Measurements from ENCODE around the gene GRIA3. TPM values are rescaled to one million over a fixed set of nuclear protein-coding genes. Genes with fewer than 3 reads are reported as not detected.

Gene GRIA3
- 2.2 TPM for polyA plus RNA-seq (2013, experiment 1 of 2)
- polyA plus RNA-seq (2013, experiment 2 of 2), result 2.4 TPM

GRCh38 chrX:123184219-123184865 lies at the start of gene GRIA3:
GRIA3 (plus strand) TSS chrX:123184278; CDS start chrX:123184536, 258 bp downstream.
- no peak within 1 kb of the TSS for H2BK15ac ChIP-seq (replicated peaks; ENCODE audit: low read depth)
- H2BK5ac ChIP-seq (ENCODE audit: low read length), result no peak within 1 kb of the TSS
- H3K56ac ChIP-seq (ENCODE audit: low read length), result peak within 1 kb of the TSS; percentile 73
- H3K4ac ChIP-seq (ENCODE audit: low read depth, low read length), result no peak within 1 kb of the TSS
- H2AK5ac ChIP-seq (ENCODE audit: low read length), result no peak within 1 kb of the TSS
- no peaks in the 10 kb centered on the region for H3K4me1 ChIP-seq (ENCODE audit: control insufficient read depth, low read depth, low read length)
- H3K23ac ChIP-seq (ENCODE audit: low read length), result no peak within 1 kb of the TSS
- no peak within 1 kb of the TSS for H3K27ac ChIP-seq (ENCODE audit: low read depth, low read length)
- no peak within 1 kb of the TSS for H2BK120ac ChIP-seq (ENCODE audit: low read depth, low read length)
- peak within 1 kb of the TSS; percentile 36 for H3K9ac ChIP-seq (ENCODE audit: low read length)
- peak within 1 kb of the TSS; percentile 61 for H3K4me2 ChIP-seq (ENCODE audit: low read length)
- no CpG with 5 or more reads among the region's 33 CpGs for WGBS (ENCODE audit: extremely low coverage, insufficient coverage, low lambda C conversion rate)
- H3K36me3 ChIP-seq (ENCODE audit: control insufficient read depth, insufficient read depth, low read length), result no peaks in the 10 kb centered on the region
- peak within 1 kb of the TSS; percentile 75 for H3K18ac ChIP-seq (ENCODE audit: low read length)
- no peaks in the 10 kb centered on the region for H3K79me2 ChIP-seq (ENCODE audit: control insufficient read depth, insufficient read depth, low read length)
- peak within 1 kb of the TSS; percentile 16 for H3K4me3 ChIP-seq (ENCODE audit: low read length)
- H3K79me1 ChIP-seq (ENCODE audit: low read length), result no peaks in the 10 kb centered on the region
- H4K8ac ChIP-seq (ENCODE audit: low read depth, low read length), result no peak within 1 kb of the TSS
- H4K5ac ChIP-seq (ENCODE audit: low read length), result no peak within 1 kb of the TSS
- H3K27me3 ChIP-seq (ENCODE audit: insufficient read depth, low read length, poor library complexity), result no peaks in the 10 kb centered on the region
- DNase-seq, result peak; percentile 60

GRCh38 chrX:123138473-123138872 lies 45.6 kb upstream of the GRIA3 start:
- Histone ChIP-seq H3K4me3 (ENCODE audit: low read length) (no peak overlapping the region), H3K27ac (ENCODE audit: low read depth, low read length) (no peak overlapping the region), H2BK15ac (replicated peaks; ENCODE audit: low read depth) (no peak overlapping the region), H4K8ac (ENCODE audit: low read depth, low read length) (no peak overlapping the region), H3K4me2 (ENCODE audit: low read length) (no peak overlapping the region), H3K4ac (ENCODE audit: low read depth, low read length) (no peak overlapping the region), H3K4me1 (ENCODE audit: control insufficient read depth, low read depth, low read length) (no peaks in the 10 kb centered on the region), H3K27me3 (ENCODE audit: insufficient read depth, low read length, poor library complexity) (no peaks in the 10 kb centered on the region), H2BK120ac (ENCODE audit: low read depth, low read length) (no peak overlapping the region), H3K79me2 (ENCODE audit: control insufficient read depth, insufficient read depth, low read length) (no peaks in the 10 kb centered on the region), H3K23ac (ENCODE audit: low read length) (no peak overlapping the region), H3K79me1 (ENCODE audit: low read length) (no peaks in the 10 kb centered on the region), H4K5ac (ENCODE audit: low read length) (no peak overlapping the region), H2AK5ac (ENCODE audit: low read length) (no peak overlapping the region), H3K9ac (ENCODE audit: low read length) (no peak overlapping the region), H3K56ac (ENCODE audit: low read length) (no peak overlapping the region), H3K36me3 (ENCODE audit: control insufficient read depth, insufficient read depth, low read length) (no peaks in the 10 kb centered on the region), H2BK5ac (ENCODE audit: low read length) (no peak overlapping the region), H3K18ac (ENCODE audit: low read length) (no peak overlapping the region)
- peak; percentile 8 for DNase-seq
- no CpG with 5 or more reads among the region's 1 CpG for WGBS (ENCODE audit: extremely low coverage, insufficient coverage, low lambda C conversion rate)

- Histone ChIP-seq H3K23ac (ENCODE audit: low read length) (no peak overlapping the region), H3K36me3 (ENCODE audit: control insufficient read depth, insufficient read depth, low read length) (no peaks in the 10 kb centered on the region), H2BK120ac (ENCODE audit: low read depth, low read length) (no peak overlapping the region), H2AK5ac (ENCODE audit: low read length) (no peak overlapping the region), H2BK15ac (replicated peaks; ENCODE audit: low read depth) (no peak overlapping the region), H3K27me3 (ENCODE audit: insufficient read depth, low read length, poor library complexity) (no peaks in the 10 kb centered on the region), H3K4ac (ENCODE audit: low read depth, low read length) (no peak overlapping the region), H3K27ac (ENCODE audit: low read depth, low read length) (no peak overlapping the region), H4K5ac (ENCODE audit: low read length) (no peak overlapping the region), H4K8ac (ENCODE audit: low read depth, low read length) (no peak overlapping the region), H3K9ac (ENCODE audit: low read length) (no peak overlapping the region), H3K4me3 (ENCODE audit: low read length) (no peak overlapping the region), H3K56ac (ENCODE audit: low read length) (no peak overlapping the region), H3K4me1 (ENCODE audit: control insufficient read depth, low read depth, low read length) (no peaks in the 10 kb centered on the region), H2BK5ac (ENCODE audit: low read length) (no peak overlapping the region), H3K18ac (ENCODE audit: low read length) (no peak overlapping the region), H3K4me2 (ENCODE audit: low read length) (no peak overlapping the region), H3K79me2 (ENCODE audit: control insufficient read depth, insufficient read depth, low read length) (no peaks in the 10 kb centered on the region), H3K79me1 (ENCODE audit: low read length) (no peaks in the 10 kb centered on the region)
- WGBS (ENCODE audit: extremely low coverage, insufficient coverage, low lambda C conversion rate), result no CpG with 5 or more reads among the region's 5 CpGs
- DNase-seq, result no peak
These were observed 43.6 kb upstream of the GRIA3 start for GRCh38 chrX:123140454-123140853.

- H3K4me3 ChIP-seq (ENCODE audit: low read length), result no peak overlapping the region
- H3K4me1 ChIP-seq (ENCODE audit: control insufficient read depth, low read depth, low read length), result no peaks in the 10 kb centered on the region
- no peak overlapping the region for H3K23ac ChIP-seq (ENCODE audit: low read length)
- no peak overlapping the region for H3K4me2 ChIP-seq (ENCODE audit: low read length)
- H3K56ac ChIP-seq (ENCODE audit: low read length), result no peak overlapping the region
- no peak overlapping the region for H2BK5ac ChIP-seq (ENCODE audit: low read length)
- no CpG with 5 or more reads among the region's 1 CpG for WGBS (ENCODE audit: extremely low coverage, insufficient coverage, low lambda C conversion rate)
- no peak overlapping the region for H4K5ac ChIP-seq (ENCODE audit: low read length)
- DNase-seq, result no peak
- H3K79me1 ChIP-seq (ENCODE audit: low read length), result no peaks in the 10 kb centered on the region
- H3K27ac ChIP-seq (ENCODE audit: low read depth, low read length), result no peak overlapping the region
- no peak overlapping the region for H4K8ac ChIP-seq (ENCODE audit: low read depth, low read length)
- no peaks in the 10 kb centered on the region for H3K27me3 ChIP-seq (ENCODE audit: insufficient read depth, low read length, poor library complexity)
- no peak overlapping the region for H3K4ac ChIP-seq (ENCODE audit: low read depth, low read length)
- no peak overlapping the region for H2AK5ac ChIP-seq (ENCODE audit: low read length)
- no peak overlapping the region for H2BK120ac ChIP-seq (ENCODE audit: low read depth, low read length)
- no peak overlapping the region for H2BK15ac ChIP-seq (replicated peaks; ENCODE audit: low read depth)
- no peaks in the 10 kb centered on the region for H3K79me2 ChIP-seq (ENCODE audit: control insufficient read depth, insufficient read depth, low read length)
- H3K36me3 ChIP-seq (ENCODE audit: control insufficient read depth, insufficient read depth, low read length), result no peaks in the 10 kb centered on the region
- no peak overlapping the region for H3K9ac ChIP-seq (ENCODE audit: low read length)
- H3K18ac ChIP-seq (ENCODE audit: low read length), result no peak overlapping the region
These were observed 43.2 kb upstream of the GRIA3 start for GRCh38 chrX:123140904-123141303.

- Histone ChIP-seq H3K23ac (ENCODE audit: low read length) (no peak overlapping the region), H3K27me3 (ENCODE audit: insufficient read depth, low read length, poor library complexity) (no peaks in the 10 kb centered on the region), H2BK15ac (replicated peaks; ENCODE audit: low read depth) (no peak overlapping the region), H3K9ac (ENCODE audit: low read length) (no peak overlapping the region), H3K56ac (ENCODE audit: low read length) (no peak overlapping the region), H2BK120ac (ENCODE audit: low read depth, low read length) (no peak overlapping the region), H4K8ac (ENCODE audit: low read depth, low read length) (no peak overlapping the region), H3K4ac (ENCODE audit: low read depth, low read length) (no peak overlapping the region), H4K5ac (ENCODE audit: low read length) (no peak overlapping the region), H3K4me2 (ENCODE audit: low read length) (no peak overlapping the region), H3K79me2 (ENCODE audit: control insufficient read depth, insufficient read depth, low read length) (no peaks in the 10 kb centered on the region), H3K4me3 (ENCODE audit: low read length) (no peak overlapping the region), H3K18ac (ENCODE audit: low read length) (no peak overlapping the region), H3K79me1 (ENCODE audit: low read length) (no peaks in the 10 kb centered on the region), H3K4me1 (ENCODE audit: control insufficient read depth, low read depth, low read length) (no peaks in the 10 kb centered on the region), H3K36me3 (ENCODE audit: control insufficient read depth, insufficient read depth, low read length) (no peaks in the 10 kb centered on the region), H3K27ac (ENCODE audit: low read depth, low read length) (no peak overlapping the region), H2AK5ac (ENCODE audit: low read length) (no peak overlapping the region), H2BK5ac (ENCODE audit: low read length) (no peak overlapping the region)
- DNase-seq, result no peak
- WGBS (ENCODE audit: extremely low coverage, insufficient coverage, low lambda C conversion rate), result no CpG with 5 or more reads among the region's 7 CpGs
These were observed 30.2 kb upstream of the GRIA3 start for GRCh38 chrX:123153846-123154335.

GRCh38 chrX:123155327-123155726 lies 28.8 kb upstream of the GRIA3 start:
- no peak overlapping the region for H3K18ac ChIP-seq (ENCODE audit: low read length)
- H3K36me3 ChIP-seq (ENCODE audit: control insufficient read depth, insufficient read depth, low read length), result no peaks in the 10 kb centered on the region
- no peak overlapping the region for H3K23ac ChIP-seq (ENCODE audit: low read length)
- H2BK120ac ChIP-seq (ENCODE audit: low read depth, low read length), result no peak overlapping the region
- H2AK5ac ChIP-seq (ENCODE audit: low read length), result no peak overlapping the region
- no peak overlapping the region for H3K4me3 ChIP-seq (ENCODE audit: low read length)
- no peak overlapping the region for H3K4me2 ChIP-seq (ENCODE audit: low read length)
- WGBS (ENCODE audit: extremely low coverage, insufficient coverage, low lambda C conversion rate), result no CpG with 5 or more reads among the region's 1 CpG
- no peak overlapping the region for H4K5ac ChIP-seq (ENCODE audit: low read length)
- no peak overlapping the region for H2BK5ac ChIP-seq (ENCODE audit: low read length)
- H3K4ac ChIP-seq (ENCODE audit: low read depth, low read length), result no peak overlapping the region
- H3K27ac ChIP-seq (ENCODE audit: low read depth, low read length), result no peak overlapping the region
- H3K9ac ChIP-seq (ENCODE audit: low read length), result no peak overlapping the region
- no peaks in the 10 kb centered on the region for H3K27me3 ChIP-seq (ENCODE audit: insufficient read depth, low read length, poor library complexity)
- no peak overlapping the region for H2BK15ac ChIP-seq (replicated peaks; ENCODE audit: low read depth)
- H3K79me2 ChIP-seq (ENCODE audit: control insufficient read depth, insufficient read depth, low read length), result no peaks in the 10 kb centered on the region
- no peaks in the 10 kb centered on the region for H3K4me1 ChIP-seq (ENCODE audit: control insufficient read depth, low read depth, low read length)
- H4K8ac ChIP-seq (ENCODE audit: low read depth, low read length), result no peak overlapping the region
- DNase-seq, result no peak
- no peak overlapping the region for H3K56ac ChIP-seq (ENCODE audit: low read length)
- H3K79me1 ChIP-seq (ENCODE audit: low read length), result no peaks in the 10 kb centered on the region

Data from mesendoderm (in vitro differentiated cells).